GM10248 (cell line): ENCODE data around the gene SLC45A2.
"Not testable (repeated sequence)": the region's sequence is repeated elsewhere in the genome, so short reads cannot be mapped to it uniquely, and the experiment has no call there.

Source experiments
- CTCF ChIA-PET: fragments of 300-600 bp; sonication (Branson Sonifier 250); formaldehyde crosslinking; extraction: SDS; loops from one replicate; lab custom pipeline; 2021; ENCODE audit warnings: antibody characterized with exemption; lab: Yijun Ruan, JAX
- POLR2A ChIA-PET: fragments of 350-650 bp; sonication (Branson Sonifier 250); formaldehyde crosslinking; extraction: SDS; loops from one replicate; lab custom pipeline; 2020; ENCODE audit warnings: antibody characterized with exemption; lab: Yijun Ruan, JAX
- DNase-seq: peaks from one replicate; pipeline ENCODE4 v3.0.0; 2012; ENCODE audit errors: extremely low spot score
- CTCF ChIP-seq: IDR thresholded peaks from 2 replicates; pipeline ENCODE4 v1.5.1; 2012; ENCODE audit warnings: mild to moderate bottlenecking, low read depth; ENCODE audit errors: extremely low read depth, missing control alignments, control extremely low read depth

The SLC45A2 gene

GRCh38 chr5:33964132-33964700 lies 20.3 kb downstream of the SLC45A2 start:
- ChIA-PET CTCF (interaction anchor here (1.5 to 3.0 kb wide), 3 partner anchors 29 to 529 kb away, joined by 3 to 13 read pairs (median 6); partner anchors contain the start of gene RXFP3), POLR2A (no interaction called here)
- no peak for DNase-seq
- TF ChIP-seq CTCF = no peak

DNA sequence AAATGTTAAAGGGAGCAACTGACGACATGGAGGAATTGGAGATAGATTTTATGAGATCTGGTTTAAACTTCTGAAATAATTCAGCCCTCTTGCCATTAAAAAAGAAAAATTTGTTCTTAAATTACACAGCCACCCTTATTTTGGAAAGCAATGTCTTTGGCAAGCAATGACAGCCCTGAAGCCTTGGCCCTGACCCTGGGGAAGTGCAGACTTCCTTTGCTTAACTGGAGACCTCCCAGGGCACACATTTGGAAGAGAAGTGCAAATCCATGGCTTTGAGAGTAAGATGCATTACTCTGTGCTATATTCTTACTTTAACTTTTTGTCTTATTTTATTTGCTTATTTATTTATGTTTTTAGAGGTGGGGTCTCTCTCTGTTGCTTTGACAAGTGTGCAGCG lies 26.3 kb downstream of the SLC45A2 start:
- no peak for DNase-seq
- CTCF ChIA-PET = interaction anchor here (1.3 to 4.4 kb wide), 3 partner anchors 12 to 20 kb away, joined by 4 to 40 read pairs (median 5); no protein-coding TSS in a partner anchor
- POLR2A ChIA-PET = no interaction called here
- TF ChIP-seq CTCF = no peak

DNA sequence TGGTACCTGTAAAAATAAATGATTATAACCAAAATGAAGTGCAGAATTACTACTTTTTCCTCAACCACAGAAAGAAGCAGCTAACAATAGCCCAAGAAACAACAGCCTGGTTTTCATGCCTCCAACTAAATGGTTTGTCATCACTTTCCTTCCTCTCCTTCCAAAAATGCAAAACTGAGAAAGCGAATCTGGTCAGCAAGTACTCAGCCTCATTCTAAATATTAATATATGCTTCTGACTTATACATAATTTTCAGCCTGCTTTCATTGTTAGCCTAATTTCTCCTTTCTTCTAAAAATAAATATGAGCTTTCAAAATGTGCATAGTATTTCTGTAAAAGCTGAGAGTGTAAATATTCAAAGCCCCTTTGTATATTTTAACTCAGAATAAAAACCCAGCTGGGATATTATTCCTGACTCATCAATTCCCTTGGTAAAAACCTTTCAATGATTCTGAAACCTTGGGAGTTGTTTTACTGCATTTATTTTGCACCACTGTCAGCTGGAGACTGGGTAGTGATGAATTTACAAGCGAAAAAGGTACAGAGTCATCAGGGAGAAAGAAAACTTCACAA lies 26.8 kb downstream of the SLC45A2 start:
- POLR2A ChIA-PET = no interaction called here
- CTCF ChIA-PET = interaction anchor here (1.3 to 4.4 kb wide), 5 partner anchors 12 to 369 kb away, joined by 3 to 40 read pairs (median 5); no protein-coding TSS in a partner anchor
- TF ChIP-seq CTCF = no peak
- no peak for DNase-seq

DNA sequence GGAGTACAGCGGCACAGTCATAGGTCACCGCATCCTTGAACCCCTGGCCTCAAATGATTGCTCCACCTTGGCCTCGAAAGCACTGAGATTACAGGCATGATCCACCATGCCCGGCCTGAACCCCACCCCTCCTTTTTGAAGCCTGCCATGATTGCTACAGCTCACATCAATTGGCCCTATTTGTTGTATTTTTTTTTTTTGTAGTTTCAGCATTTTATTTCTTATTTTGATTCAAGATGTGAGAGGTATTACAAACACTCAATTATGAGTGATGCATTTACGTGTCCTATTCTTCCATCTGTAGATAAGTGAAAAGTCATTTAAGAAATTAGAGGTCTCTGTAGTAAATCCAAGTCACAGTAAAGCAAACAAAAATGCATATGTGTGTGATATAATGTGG lies 32.3 kb downstream of the SLC45A2 start:
- CTCF ChIA-PET, POLR2A ChIA-PET, DNase-seq: not testable (repeated sequence)

GRCh38 chr5:33944543-33945132 lies 39.9 kb downstream of the SLC45A2 start:
- no peak for DNase-seq
- CTCF ChIA-PET = interaction anchor here (0.9 to 1.4 kb wide), 2 partner anchors 22 to 26 kb away, joined by 3 read pairs; no protein-coding TSS in a partner anchor
- POLR2A ChIA-PET = no interaction called here
- no peak for TF ChIP-seq CTCF

DNA sequence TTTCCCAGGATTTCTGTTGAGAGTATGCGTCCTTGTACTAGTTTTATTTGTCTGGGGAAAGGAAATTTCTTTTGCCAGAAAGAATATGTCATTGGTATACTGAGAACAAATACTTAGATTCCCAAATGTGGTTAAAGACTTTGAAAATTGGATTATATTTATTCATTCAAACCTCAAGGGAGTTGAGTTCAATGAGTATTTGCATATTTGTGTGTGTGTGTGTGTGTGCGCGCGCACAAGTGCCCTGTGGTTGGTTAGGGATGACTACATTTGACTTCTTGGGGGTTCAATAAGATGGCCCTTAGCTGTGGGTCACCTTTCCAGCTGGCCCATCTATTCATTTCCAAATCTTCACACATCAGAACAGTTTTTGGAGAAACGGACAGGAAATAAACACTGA lies 43.4 kb downstream of the SLC45A2 start:
- CTCF ChIA-PET = interaction anchor here (1.1 to 1.5 kb wide), 2 partner anchors 8 to 505 kb away, joined by 3 read pairs; no protein-coding TSS in a partner anchor

More for the DNA sequence above, 43.4 kb downstream of the SLC45A2 start:
- no peak for DNase-seq
- POLR2A ChIA-PET = no interaction called here
- no peak for TF ChIP-seq CTCF
